MM.1S (cell line): ENCODE measurements around the gene TNRC6A.
"Not testable (repeated sequence)": the region's sequence is repeated elsewhere in the genome, so short reads cannot be mapped to it uniquely, and the experiment has no call there.

Experiments
- DNase-seq: peaks from one replicate; pipeline ENCODE4 v3.0.0-alpha.2; 2015
- H2AFZ ChIP-seq: fragments of 300-600 bp; sonication (generic); 2 replicates; pipeline ENCODE4 v1.6.0; 2016; ENCODE audit warnings: antibody characterized with exemption, low read length
- H3F3A ChIP-seq: fragments of 300-600 bp; sonication (generic); 2 replicates; pipeline ENCODE4 v1.6.1; 2016; ENCODE audit warnings: mild to moderate bottlenecking, antibody characterized with exemption, low read length, moderate library complexity, mixed read lengths; ENCODE audit not compliant: insufficient read depth
- H3K27ac ChIP-seq: fragments of 300-600 bp; sonication (generic); 2 replicates; pipeline ENCODE4 v1.5.1; 2016; ENCODE audit warnings: mild to moderate bottlenecking, low read length
- H3K27me3 ChIP-seq: fragments of 300-600 bp; sonication (generic); replicated peaks from 2 replicates; pipeline ENCODE4 v1.6.0; 2016; ENCODE audit warnings: low read length; ENCODE audit not compliant: insufficient read depth
- H3K36me3 ChIP-seq: fragments of 300-600 bp; sonication (generic); replicated peaks from 2 replicates; pipeline ENCODE4 v1.6.1; 2016; ENCODE audit warnings: mild to moderate bottlenecking, low read length, mixed read lengths; ENCODE audit not compliant: insufficient read depth
- H3K4me1 ChIP-seq: fragments of 300-600 bp; sonication (generic); 2 replicates; pipeline ENCODE4 v1.6.1; 2016; ENCODE audit warnings: low read length, mixed read lengths
- H3K4me2 ChIP-seq: fragments of 300-600 bp; sonication (generic); 2 replicates; pipeline ENCODE4 v1.6.0; 2016; ENCODE audit warnings: low read depth, low read length
- H3K4me3 ChIP-seq: fragments of 300-600 bp; sonication (generic); 2 replicates; pipeline ENCODE4 v1.5.1; 2016; ENCODE audit warnings: low read length, mixed read lengths
- H3K79me2 ChIP-seq: fragments of 300-600 bp; sonication (generic); 2 replicates; pipeline ENCODE4 v1.6.1; 2016; ENCODE audit warnings: mixed run types, low read length, mixed read lengths
- H3K9ac ChIP-seq: fragments of 300-600 bp; sonication (generic); 2 replicates; pipeline ENCODE4 v1.6.1; 2016; ENCODE audit warnings: low read length, mixed read lengths
- H3K9me2 ChIP-seq: fragments of 300-600 bp; sonication (generic); replicated peaks from 2 replicates; pipeline ENCODE4 v1.6.1; 2016; ENCODE audit warnings: mild to moderate bottlenecking, low read length, mixed read lengths; ENCODE audit not compliant: insufficient read depth
- H3K9me3 ChIP-seq: fragments of 300-600 bp; sonication (generic); replicated peaks from 2 replicates; pipeline ENCODE4 v1.6.1; 2016; ENCODE audit warnings: mild to moderate bottlenecking, low read length, mixed read lengths; ENCODE audit not compliant: insufficient read depth
- H4K20me1 ChIP-seq: fragments of 300-600 bp; sonication (generic); 2 replicates; pipeline ENCODE4 v1.6.1; 2016; ENCODE audit warnings: mild to moderate bottlenecking, low read length, moderate library complexity, mixed read lengths; ENCODE audit not compliant: insufficient read depth
- CTCF ChIP-seq: fragments of 300-600 bp; sonication (generic); IDR thresholded peaks from 2 replicates; pipeline ENCODE4 v1.5.1; 2016; ENCODE audit warnings: antibody characterized with exemption, low read length, mixed read lengths
- EZH2 ChIP-seq: fragments of 300-600 bp; sonication (generic); optimal IDR thresholded peaks from 2 replicates; pipeline ENCODE3; 2017; ENCODE audit warnings: low read depth, mild to moderate bottlenecking, antibody characterized with exemption, low read length, mixed read lengths
- EZH2phosphoT487 ChIP-seq: fragments of 300-600 bp; sonication (generic); IDR thresholded peaks from 2 replicates; pipeline ENCODE4 v1.6.1; 2018; ENCODE audit warnings: antibody characterized with exemption, low read length

The TNRC6A gene

DNA sequence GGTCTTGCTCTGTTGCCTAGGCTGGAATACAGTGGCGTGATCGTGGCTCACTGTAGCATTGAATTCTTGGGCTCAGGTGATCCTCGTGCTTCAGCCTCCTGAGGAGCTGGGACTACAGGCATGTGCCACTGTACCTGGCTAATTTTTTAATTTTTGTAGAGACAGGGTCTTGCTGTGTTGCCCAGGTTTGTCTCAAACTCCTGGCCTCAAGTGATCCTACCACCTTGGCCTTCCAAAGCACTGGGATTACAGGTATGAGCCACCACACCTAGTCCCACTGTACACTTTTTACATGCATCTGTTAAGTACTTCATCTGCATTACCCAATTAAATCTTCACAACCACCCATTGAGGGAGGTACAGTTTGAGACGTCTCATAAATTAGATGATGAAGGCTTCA is 12.4 kb downstream of the TNRC6A start:
- TF ChIP-seq EZH2phosphoT487, result no peak
- TF ChIP-seq CTCF, result no peak
- TF ChIP-seq EZH2, result no peak
- Histone ChIP-seq H3K4me1 (no peaks in the 10 kb centered on the region; the same call in 1 of the 2 replicates), H3K4me3 (no peak overlapping the region), H3K27me3 (no peaks in the 10 kb centered on the region), H2AFZ (no peak overlapping the region), H3K27ac (no peak overlapping the region), H3K36me3 (0 out of 2 replicates have a peak, but pooled peaks cover 4% of the 10 kb centered on the region), H3K9me3 (no peaks in the 10 kb centered on the region), H3F3A (no peaks in the 10 kb centered on the region), H4K20me1 (peaks cover 81% of the 10 kb centered on the region), H3K4me2 (no peak overlapping the region), H3K9me2 (no peaks in the 10 kb centered on the region), H3K9ac (no peak overlapping the region), H3K79me2 (peaks cover 100% of the 10 kb centered on the region)
- no peak for DNase-seq

GRCh38 chr16:24742610-24743009 is 13.2 kb downstream of the TNRC6A start:
- not testable (repeated sequence) for H3K9me3 ChIP-seq, DNase-seq, H3K36me3 ChIP-seq, H3K9me2 ChIP-seq, H2AFZ ChIP-seq, H3K27me3 ChIP-seq, H3K4me2 ChIP-seq, H3K27ac ChIP-seq, H3K9ac ChIP-seq, H3K4me1 ChIP-seq, H3F3A ChIP-seq, H3K4me3 ChIP-seq
- H4K20me1 ChIP-seq, result peaks cover 79% of the 10 kb centered on the region
- H3K79me2 ChIP-seq, result peaks cover 100% of the 10 kb centered on the region

DNA sequence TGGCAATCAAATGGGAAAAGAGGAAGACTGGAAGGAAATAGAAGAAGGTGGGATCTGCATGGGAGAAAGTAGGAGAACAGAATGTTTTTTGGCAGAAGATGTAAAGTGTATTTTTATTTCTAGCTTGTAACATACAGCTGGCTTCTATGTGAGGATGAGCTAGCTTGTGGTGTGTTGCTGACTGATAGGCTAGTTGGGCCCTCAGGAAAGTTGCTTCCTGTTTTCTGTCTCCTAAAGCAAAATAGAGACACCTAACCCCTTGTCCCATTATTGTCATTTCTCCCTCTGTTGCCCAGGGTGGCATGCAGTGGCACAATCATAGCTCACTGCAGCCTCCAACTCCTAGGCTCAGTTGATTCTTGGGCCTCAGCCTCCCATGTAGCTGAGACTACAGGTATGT is 15.9 kb downstream of the TNRC6A start:
- H3K27me3 ChIP-seq, result no peaks in the 10 kb centered on the region
- peaks cover 99% of the 10 kb centered on the region for H3K79me2 ChIP-seq
- no peaks in the 10 kb centered on the region for H3F3A ChIP-seq
- H3K9ac ChIP-seq, result no peak overlapping the region
- H3K4me2 ChIP-seq, result no peak overlapping the region
- TF ChIP-seq EZH2phosphoT487, result no peak
- TF ChIP-seq EZH2, result no peak
- TF ChIP-seq CTCF, result no peak
- H3K4me3 ChIP-seq, result no peak overlapping the region
- H3K27ac ChIP-seq, result no peak overlapping the region
- peaks cover 74% of the 10 kb centered on the region for H4K20me1 ChIP-seq
- H3K36me3 ChIP-seq, result 0 out of 2 replicates have a peak, but pooled peaks cover 4% of the 10 kb centered on the region
- no peaks in the 10 kb centered on the region for H3K4me1 ChIP-seq
- DNase-seq, result no peak
- H3K9me3 ChIP-seq, result no peaks in the 10 kb centered on the region
- H3K9me2 ChIP-seq, result no peaks in the 10 kb centered on the region
- H2AFZ ChIP-seq, result no peak overlapping the region

DNA sequence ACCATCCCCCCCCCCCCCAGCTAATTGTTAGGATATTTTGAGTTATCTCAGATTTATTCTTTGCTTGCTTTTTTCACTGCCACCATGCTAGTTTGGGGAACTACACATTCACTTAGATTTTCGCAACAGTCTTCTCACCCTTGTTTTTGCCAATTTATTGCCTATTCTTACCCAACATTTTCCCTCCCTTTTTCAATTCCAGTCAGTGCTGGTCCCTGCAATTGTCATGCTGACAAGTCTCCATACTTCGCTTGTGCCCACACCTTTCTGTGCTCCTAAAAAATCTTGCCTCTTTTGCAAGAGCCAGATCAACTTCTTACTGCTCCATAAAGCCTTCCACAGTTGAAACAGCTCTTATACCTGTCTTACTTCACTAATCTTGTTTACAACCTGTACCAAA is 16.3 kb downstream of the TNRC6A start:
- Histone ChIP-seq H3F3A (no peaks in the 10 kb centered on the region), H3K9ac (no peak overlapping the region), H3K4me2 (no peak overlapping the region), H3K9me2 (no peaks in the 10 kb centered on the region), H3K27ac (no peak overlapping the region), H3K9me3 (no peaks in the 10 kb centered on the region), H3K4me1 (no peaks in the 10 kb centered on the region), H3K27me3 (no peaks in the 10 kb centered on the region), H3K79me2 (peaks cover 99% of the 10 kb centered on the region), H3K36me3 (0 out of 2 replicates have a peak, but pooled peaks cover 4% of the 10 kb centered on the region), H4K20me1 (peaks cover 75% of the 10 kb centered on the region), H2AFZ (no peak overlapping the region), H3K4me3 (no peak overlapping the region)
- DNase-seq, result no peak
- no peak for TF ChIP-seq CTCF
